ENCODE measurements around the gene ANKFN1.

ANKFN1 gene

GRCh38 chr17:56157845-56158244 is 4.6 kb downstream of the ANKFN1 start:
- no peak overlapping the region for H3K27ac Mint-ChIP-seq
- H3K4me1 Mint-ChIP-seq (ENCODE audit: low read depth in 2 of 2) = no peaks in the 10 kb centered on the region
- H3K4me3 Mint-ChIP-seq = no peak overlapping the region
- H3K27me3 Mint-ChIP-seq = peaks cover 13 to 16% of the 10 kb centered on the region in 2 donors
- H3K36me3 Mint-ChIP-seq (ENCODE audit: insufficient read depth) = no peaks in the 10 kb centered on the region
- ATAC-seq (replicated peaks) (no peak), DNase-seq (no peak)
- H3K9me3 Mint-ChIP-seq = peaks cover 0 to 2% of the 10 kb centered on the region in 2 donors

- no peak for ATAC-seq (replicated peaks)
- Mint-ChIP-seq H3K4me1 (ENCODE audit: low read depth in 2 of 2) (no peaks in the 10 kb centered on the region), H3K27ac (no peak overlapping the region), H3K9me3 (peaks cover 0 to 2% of the 10 kb centered on the region in 2 donors), H3K27me3 (peaks cover 13 to 16% of the 10 kb centered on the region in 2 donors), H3K36me3 (ENCODE audit: insufficient read depth) (no peaks in the 10 kb centered on the region), H3K4me3 (no peak overlapping the region)
- DNase-seq = no peak
These were observed 5.1 kb downstream of the ANKFN1 start for GRCh38 chr17:56158344-56158743.

- H3K27ac Mint-ChIP-seq = no peak overlapping the region
- no peaks in the 10 kb centered on the region for H3K4me1 Mint-ChIP-seq (ENCODE audit: low read depth in 2 of 2)
- H3K4me3 Mint-ChIP-seq = no peak overlapping the region
- no peak for DNase-seq
- H3K36me3 Mint-ChIP-seq (ENCODE audit: insufficient read depth) = no peaks in the 10 kb centered on the region
- no peak for ATAC-seq (replicated peaks)
- H3K27me3 Mint-ChIP-seq = peaks cover 16 to 21% of the 10 kb centered on the region in 2 donors
- H3K9me3 Mint-ChIP-seq = peaks cover 0 to 2% of the 10 kb centered on the region in 2 donors
These were observed 5.9 kb downstream of the ANKFN1 start for GRCh38 chr17:56158915-56159825.

- DNase-seq = no peak
- H3K4me1 Mint-ChIP-seq (ENCODE audit: low read depth in 2 of 2) = no peaks in the 10 kb centered on the region
- no peaks in the 10 kb centered on the region for H3K36me3 Mint-ChIP-seq (ENCODE audit: insufficient read depth)
- H3K9me3 Mint-ChIP-seq = peaks cover 0 to 2% of the 10 kb centered on the region in 2 donors
- H3K4me3 Mint-ChIP-seq = no peak overlapping the region
- peaks cover 18 to 24% of the 10 kb centered on the region in 2 donors for H3K27me3 Mint-ChIP-seq
- ATAC-seq (replicated peaks) = no peak
- no peak overlapping the region for H3K27ac Mint-ChIP-seq
These were observed 6.6 kb downstream of the ANKFN1 start for GRCh38 chr17:56159826-56160380.

- peaks cover 0 to 2% of the 10 kb centered on the region in 2 donors for H3K9me3 Mint-ChIP-seq
- H3K27ac Mint-ChIP-seq = no peak overlapping the region
- no peaks in the 10 kb centered on the region for H3K4me1 Mint-ChIP-seq (ENCODE audit: low read depth in 2 of 2)
- H3K27me3 Mint-ChIP-seq = peaks cover 18 to 24% of the 10 kb centered on the region in 2 donors
- no peaks in the 10 kb centered on the region for H3K36me3 Mint-ChIP-seq (ENCODE audit: insufficient read depth)
- H3K4me3 Mint-ChIP-seq = no peak overlapping the region
- DNase-seq = no peak
- no peak for ATAC-seq (replicated peaks)
These were observed 7.1 kb downstream of the ANKFN1 start for GRCh38 chr17:56160422-56160821.

- Mint-ChIP-seq H3K36me3 (ENCODE audit: insufficient read depth) (no peaks in the 10 kb centered on the region), H3K27me3 (peaks cover 5 to 13% of the 10 kb centered on the region in 2 donors), H3K27ac (no peak overlapping the region), H3K4me3 (no peak overlapping the region), H3K4me1 (ENCODE audit: low read depth in 2 of 2) (no peaks in the 10 kb centered on the region), H3K9me3 (peaks cover 1 to 4% of the 10 kb centered on the region in 2 donors)
- ATAC-seq (replicated peaks) (no peak), DNase-seq (no peak)
These were observed 11.9 kb downstream of the ANKFN1 start for GRCh38 chr17:56165072-56165641.

GRCh38 chr17:56167491-56167890 is 14.2 kb downstream of the ANKFN1 start:
- Mint-ChIP-seq H3K27ac (no peak overlapping the region), H3K9me3 (peaks cover 2 to 5% of the 10 kb centered on the region in 2 donors), H3K27me3 (peaks cover 5 to 17% of the 10 kb centered on the region in 2 donors), H3K4me1 (ENCODE audit: low read depth in 2 of 2) (no peaks in the 10 kb centered on the region), H3K36me3 (ENCODE audit: insufficient read depth) (no peaks in the 10 kb centered on the region), H3K4me3 (no peak overlapping the region)
- ATAC-seq (replicated peaks) (no peak), DNase-seq (no peak)

- peaks cover 3 to 10% of the 10 kb centered on the region in 2 donors for H3K27me3 Mint-ChIP-seq
- H3K4me3 Mint-ChIP-seq = no peak overlapping the region
- H3K9me3 Mint-ChIP-seq = peaks cover 2 to 5% of the 10 kb centered on the region in 2 donors
- H3K27ac Mint-ChIP-seq = no peak overlapping the region
- DNase-seq = no peak
- no peaks in the 10 kb centered on the region for H3K36me3 Mint-ChIP-seq (ENCODE audit: insufficient read depth)
- no peaks in the 10 kb centered on the region for H3K4me1 Mint-ChIP-seq (ENCODE audit: low read depth in 2 of 2)
- ATAC-seq (replicated peaks) = no peak
These were observed 16.3 kb downstream of the ANKFN1 start for GRCh38 chr17:56169621-56170020.

GRCh38 chr17:56171186-56171959 is 18.1 kb downstream of the ANKFN1 start:
- no peak overlapping the region for H3K4me3 Mint-ChIP-seq
- no peaks in the 10 kb centered on the region for H3K36me3 Mint-ChIP-seq (ENCODE audit: insufficient read depth)
- peaks cover 2 to 5% of the 10 kb centered on the region in 2 donors for H3K9me3 Mint-ChIP-seq
- ATAC-seq (replicated peaks) (no peak), DNase-seq (no peak)
- H3K4me1 Mint-ChIP-seq (ENCODE audit: low read depth in 2 of 2) = no peaks in the 10 kb centered on the region
- peaks cover 8 to 10% of the 10 kb centered on the region in 2 donors for H3K27me3 Mint-ChIP-seq
- no peak overlapping the region for H3K27ac Mint-ChIP-seq

GRCh38 chr17:56172517-56172982 is 19.3 kb downstream of the ANKFN1 start:
- Mint-ChIP-seq H3K4me3 (no peak overlapping the region), H3K9me3 (peaks cover 2 to 5% of the 10 kb centered on the region in 2 donors), H3K36me3 (ENCODE audit: insufficient read depth) (no peaks in the 10 kb centered on the region), H3K4me1 (ENCODE audit: low read depth in 2 of 2) (no peaks in the 10 kb centered on the region), H3K27ac (no peak overlapping the region), H3K27me3 (peaks cover 8 to 10% of the 10 kb centered on the region in 2 donors)
- DNase-seq (no peak), ATAC-seq (replicated peaks) (no peak)

- no peaks in the 10 kb centered on the region for H3K36me3 Mint-ChIP-seq (ENCODE audit: insufficient read depth)
- ATAC-seq (replicated peaks) (no peak), DNase-seq (no peak)
- no peak overlapping the region for H3K27ac Mint-ChIP-seq
- no peaks in the 10 kb centered on the region for H3K4me1 Mint-ChIP-seq (ENCODE audit: low read depth in 2 of 2)
- peaks cover 8 to 10% of the 10 kb centered on the region in 2 donors for H3K27me3 Mint-ChIP-seq
- peaks cover 2 to 5% of the 10 kb centered on the region in 2 donors for H3K9me3 Mint-ChIP-seq
- no peak overlapping the region for H3K4me3 Mint-ChIP-seq
These were observed 19.8 kb downstream of the ANKFN1 start for GRCh38 chr17:56173026-56173425.

GRCh38 chr17:56173958-56174835 is 20.9 kb downstream of the ANKFN1 start:
- Mint-ChIP-seq H3K27me3 (peaks cover 8 to 10% of the 10 kb centered on the region in 2 donors), H3K27ac (no peak overlapping the region), H3K4me3 (no peak overlapping the region), H3K36me3 (ENCODE audit: insufficient read depth) (no peaks in the 10 kb centered on the region), H3K4me1 (ENCODE audit: low read depth in 2 of 2) (no peaks in the 10 kb centered on the region), H3K9me3 (peaks cover 2 to 5% of the 10 kb centered on the region in 2 donors)
- DNase-seq (no peak), ATAC-seq (replicated peaks) (no peak)
